Hematopoietic multipotent progenitor cell (in vitro differentiated cells): Measurements from ENCODE around the gene EIF2B4. TPM values are rescaled to one million over a fixed set of nuclear protein-coding genes. Genes with fewer than 3 reads are reported as not detected.
"Not testable (repeated sequence)": the region's sequence is repeated elsewhere in the genome, so short reads cannot be mapped to it uniquely, and the experiment has no call there.

ENCODE experiments used
- DNase-seq, 3 donors: peaks; one replicate each; pipeline ENCODE4 v3.0.0-alpha.2; 2011 to 2015; ENCODE audit warnings: low read depth in 2 of 3, low spot score in 2 of 3
- total RNA-seq: library from RNA; depleted of rRNA; stranded (reverse); fragments of >200 nt; gene quantifications from one replicate; pipeline ENCODE4 v1.2.3, GENCODE V29; 2012

The EIF2B4 gene
- total RNA-seq, 1 donor, result 27.2 TPM

DNA sequence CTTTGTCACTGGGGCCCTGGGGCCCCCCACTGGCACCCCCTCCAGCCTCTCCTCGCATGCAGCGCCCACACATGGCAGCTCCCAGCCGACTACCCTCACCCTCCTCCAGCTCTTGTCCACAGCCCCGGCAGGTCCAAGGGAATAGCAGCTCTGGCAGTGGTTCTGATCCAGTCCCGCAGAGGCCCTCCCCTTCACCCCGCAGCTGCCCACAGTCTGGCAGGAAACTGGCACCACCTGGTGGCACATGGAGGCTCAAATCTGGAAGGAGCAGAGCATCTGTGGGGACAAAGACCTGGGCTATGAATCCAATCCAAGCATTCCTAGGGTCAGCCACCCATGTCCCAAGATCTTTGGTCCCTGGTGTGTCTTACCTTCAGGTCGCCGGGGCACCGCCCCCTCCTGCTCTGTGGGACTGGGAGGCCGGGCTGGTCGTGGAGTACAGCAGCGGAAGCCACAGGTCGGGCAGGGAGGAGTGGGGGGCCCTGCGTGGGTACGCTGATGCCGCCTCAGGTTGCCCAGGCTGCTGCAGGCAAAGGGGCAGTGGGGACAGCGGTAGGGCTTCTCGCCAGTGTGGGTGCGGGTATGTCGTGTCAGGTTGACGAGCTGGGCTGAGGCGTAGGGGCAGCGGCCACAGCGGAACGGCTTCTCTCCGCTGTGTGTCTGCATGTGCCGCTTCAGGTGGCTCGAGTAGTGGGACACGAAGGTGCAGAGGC lies 8.1 kb upstream of the EIF2B4 start:
- peak in 1 of 3 donors; percentile 23 for DNase-seq

GRCh38 chr2:27377618-27378095 lies 7.5 kb upstream of the EIF2B4 start:
- DNase-seq, result no peak

GRCh38 chr2:27376866-27377617 lies 6.9 kb upstream of the EIF2B4 start:
- no peak for DNase-seq

DNA sequence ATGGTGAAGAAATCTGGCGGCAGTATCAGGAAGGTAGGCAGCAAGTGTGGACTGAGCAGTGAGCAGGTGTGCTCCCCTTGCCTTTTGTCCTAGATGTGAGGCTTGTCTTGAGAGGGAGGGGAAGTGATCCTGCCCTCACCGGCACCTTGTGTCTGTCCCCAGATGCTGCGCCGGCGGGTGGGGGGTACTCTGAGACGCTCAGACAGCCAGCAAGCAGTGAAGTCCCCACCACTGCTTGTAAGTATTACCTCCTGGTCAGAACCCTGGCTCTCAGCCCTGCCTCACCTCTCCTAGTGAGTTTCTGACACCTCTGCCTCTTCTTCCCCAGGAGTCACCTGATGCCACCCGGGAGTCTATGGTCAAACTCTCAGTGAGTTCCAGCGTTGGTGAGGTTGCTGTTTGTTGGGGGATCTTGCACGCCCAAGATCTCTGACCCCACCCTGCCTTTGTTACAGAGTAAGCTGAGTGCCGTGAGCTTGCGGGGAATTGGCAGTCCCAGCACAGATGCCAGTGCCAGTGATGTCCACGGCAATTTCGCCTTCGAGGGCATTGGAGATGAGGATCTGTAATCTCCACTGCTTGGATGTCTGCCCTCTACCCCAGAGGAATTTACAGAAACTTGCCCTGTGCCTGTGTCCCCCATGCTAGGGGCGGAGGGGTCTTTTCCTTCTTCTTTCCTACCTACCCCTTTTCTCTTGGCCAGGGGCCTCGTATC lies 6.2 kb upstream of the EIF2B4 start:
- DNase-seq, result no peak

- DNase-seq, result no peak
These were observed 5.5 kb upstream of the EIF2B4 start for GRCh38 chr2:27375513-27376099.

- DNase-seq, result no peak
These were observed 3.4 kb upstream of the EIF2B4 start for GRCh38 chr2:27373567-27373966.

- no peak for DNase-seq
These were observed 2.8 kb upstream of the EIF2B4 start for GRCh38 chr2:27372937-27373336.

DNA sequence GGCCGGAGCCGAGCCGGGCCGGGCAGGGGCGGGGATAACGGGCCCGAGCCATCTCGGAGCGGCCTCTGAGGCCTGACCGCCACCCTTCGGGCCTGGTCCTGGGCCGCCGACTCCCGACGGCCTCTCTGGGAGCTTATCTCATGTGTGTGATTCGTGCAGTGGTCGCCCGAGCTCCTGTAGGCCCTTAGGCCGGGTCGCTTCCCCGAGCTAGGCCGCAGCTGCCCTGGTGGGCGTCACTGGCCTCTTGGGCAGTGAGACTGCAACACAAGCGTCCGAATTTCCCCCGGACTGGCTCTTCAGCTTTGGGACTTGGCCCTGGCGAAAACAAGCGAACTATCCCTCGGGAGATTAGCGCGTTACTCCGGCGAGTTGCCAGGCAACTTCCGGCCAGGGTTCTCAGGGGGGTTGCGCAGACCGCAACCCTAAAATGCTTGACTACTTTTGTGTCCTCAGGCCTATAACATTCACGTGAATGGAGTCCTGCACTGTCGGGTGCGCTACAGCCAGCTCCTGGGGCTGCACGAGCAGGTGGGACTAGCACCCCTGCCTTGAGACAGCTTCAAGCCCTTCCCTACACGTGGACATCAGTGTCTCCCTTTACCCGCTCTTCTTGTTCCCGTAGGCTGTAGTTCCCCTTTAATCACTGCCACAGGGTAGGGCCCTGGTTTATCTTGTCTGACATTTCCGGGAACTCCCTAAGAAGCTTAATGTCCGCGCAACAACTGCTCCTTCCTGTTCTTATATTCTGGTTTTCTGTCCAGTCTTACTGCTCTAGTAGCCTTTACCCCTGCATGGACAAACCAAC lies 880 bp upstream of the EIF2B4 start:
- peak in 2 of 3 donors; percentile 36 to 56 for DNase-seq

DNA sequence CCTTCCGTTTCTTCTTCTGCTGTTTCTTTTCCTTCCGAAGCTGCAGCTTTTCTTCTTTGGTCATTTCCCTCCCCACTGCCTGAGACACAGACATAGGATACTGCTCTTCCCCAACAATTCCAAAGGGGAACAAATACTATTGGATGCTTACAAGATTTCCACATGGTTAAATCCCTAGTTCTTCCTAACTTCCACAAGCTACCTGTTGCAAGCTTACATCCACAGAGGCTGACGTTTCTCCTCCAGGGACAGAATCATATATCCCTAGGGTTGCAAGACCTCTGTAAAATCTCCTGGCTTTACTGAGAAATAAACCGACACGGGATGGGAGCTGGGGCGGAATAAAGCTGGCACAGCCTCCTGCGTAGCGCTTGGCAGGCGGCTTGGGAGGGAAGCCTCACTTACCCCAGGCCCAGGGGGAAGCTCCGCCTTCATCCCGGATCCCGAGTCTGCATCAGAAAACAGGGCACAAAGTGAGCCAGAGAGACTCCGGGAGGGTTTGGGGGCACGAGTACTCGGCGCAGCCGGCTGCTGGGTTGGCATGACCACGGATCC lies 590 bp downstream of the EIF2B4 start:
- no peak for DNase-seq

DNA sequence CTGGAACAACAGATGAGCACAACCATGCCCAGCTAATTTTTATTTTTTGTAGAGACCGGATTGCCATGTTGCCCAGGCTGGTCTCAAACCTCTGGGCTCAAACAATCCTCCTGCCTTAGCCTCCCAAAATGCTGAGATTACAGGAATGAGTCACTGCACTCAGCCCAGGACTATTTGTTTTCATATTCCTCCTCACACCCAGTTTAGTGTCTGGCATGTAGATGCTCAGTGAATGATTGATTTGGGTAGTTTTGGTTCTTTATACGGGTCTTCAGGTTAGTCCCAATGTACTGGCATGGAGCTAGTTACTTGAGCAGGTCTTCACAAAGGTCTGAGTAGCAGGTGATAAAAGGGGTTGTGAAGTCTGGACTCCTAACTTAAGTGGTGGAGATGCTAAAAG lies 6.2 kb downstream of the EIF2B4 start:
- no peak for DNase-seq

DNA sequence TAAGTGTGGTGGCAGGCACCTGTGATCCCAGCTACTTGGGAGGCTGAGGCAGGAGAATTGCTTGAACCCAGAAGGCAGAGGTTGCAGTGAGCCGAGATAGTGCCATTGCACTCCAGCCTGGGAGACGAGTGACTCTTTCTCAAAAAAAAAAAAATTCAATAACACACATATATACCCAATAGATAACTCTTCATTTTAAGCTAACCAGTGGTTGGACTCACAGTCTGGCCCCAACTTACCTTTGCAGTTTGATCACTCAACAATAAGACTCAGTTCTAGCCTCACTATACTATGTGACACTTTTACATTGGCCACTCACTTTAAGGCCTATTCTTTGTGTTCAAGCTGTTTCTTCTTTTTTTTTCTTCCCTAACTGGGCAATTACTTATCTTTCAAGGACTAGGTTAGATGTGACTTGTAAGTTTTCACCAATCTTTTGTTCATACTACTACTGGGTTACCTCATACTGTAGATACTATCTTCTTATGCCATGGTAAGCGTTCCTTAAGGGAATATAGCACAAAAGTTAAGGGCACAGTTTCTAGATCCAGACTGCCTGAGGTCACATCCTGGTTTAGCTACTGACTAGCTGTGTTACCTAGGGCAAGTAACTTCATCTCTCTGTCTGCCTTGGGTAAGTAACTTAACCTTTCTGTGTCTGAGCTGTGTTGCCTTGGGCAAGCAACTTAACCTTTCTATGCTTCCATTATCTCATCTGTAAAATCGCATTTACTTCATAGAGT lies 7.3 kb downstream of the EIF2B4 start:
- DNase-seq, result no peak

- peak; percentile 84 to 99 (median 99) for DNase-seq
These were observed 13.6 kb downstream of the EIF2B4 start, which contains the start of gene GTF3C2 for GRCh38 chr2:27356382-27357181. Gene GTF3C2, minus strand, starts transcription at chr2:27356764. Its CDS starts 13,210 bp downstream, at chr2:27343554.

- DNase-seq, result peak in 1 of 3 donors; percentile 60
These were observed 14.1 kb downstream of the EIF2B4 start for GRCh38 chr2:27356056-27356381.

DNA sequence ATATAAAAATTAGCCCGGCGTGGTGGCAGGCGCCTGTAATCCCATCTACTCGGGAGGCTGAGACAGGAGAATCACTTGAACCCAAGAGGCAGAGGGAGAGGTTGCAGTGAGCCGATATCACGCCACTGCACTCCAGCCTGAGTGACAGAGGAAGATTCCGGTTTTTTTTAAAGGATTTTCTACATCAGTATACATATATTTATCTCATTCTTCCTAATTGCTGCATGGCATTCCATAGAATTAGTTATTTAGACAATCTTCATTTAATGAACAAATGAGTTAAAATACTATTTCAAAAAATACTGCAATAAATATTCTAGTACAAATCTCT lies 15.6 kb downstream of the EIF2B4 start:
- DNase-seq, result no peak

DNA sequence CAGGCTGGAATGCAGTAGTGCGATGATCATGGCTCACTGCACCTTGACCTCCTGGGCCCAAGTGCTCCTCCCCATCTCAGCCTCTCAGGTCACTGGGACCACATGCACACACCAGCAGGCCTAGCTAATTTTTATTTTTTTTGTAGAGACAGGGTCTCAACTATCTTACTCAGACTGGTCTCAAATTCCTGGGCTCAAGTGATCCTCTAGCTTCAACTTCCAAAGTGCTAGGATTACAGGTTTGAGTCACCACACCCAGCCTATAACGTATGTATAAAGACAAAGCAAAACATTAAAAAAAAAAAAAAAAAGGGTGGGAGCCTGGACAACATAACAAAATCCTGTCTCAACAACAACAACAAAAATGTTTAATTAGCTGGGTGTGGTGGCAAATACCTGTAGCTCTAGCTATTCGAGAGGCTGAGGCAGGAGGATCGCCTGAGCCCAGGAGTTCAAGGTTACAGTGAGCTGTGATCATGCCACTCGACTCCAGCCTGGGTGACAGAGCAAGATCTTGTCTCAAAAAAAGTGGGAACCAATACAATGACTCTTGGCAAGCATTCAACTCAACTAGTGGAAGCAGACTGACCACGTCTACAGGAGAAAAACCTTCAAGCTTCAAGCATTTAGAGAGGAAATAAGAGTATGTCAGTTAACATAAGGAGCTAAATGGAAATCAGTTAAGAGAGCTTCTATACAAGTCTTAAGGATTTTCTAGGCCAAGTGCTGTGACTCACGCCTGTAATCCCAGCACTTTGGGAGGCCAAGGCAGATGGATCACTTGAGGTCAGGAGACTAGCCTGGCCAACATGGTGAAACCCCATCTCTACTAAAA lies 16.2 kb downstream of the EIF2B4 start:
- no peak for DNase-seq

DNA sequence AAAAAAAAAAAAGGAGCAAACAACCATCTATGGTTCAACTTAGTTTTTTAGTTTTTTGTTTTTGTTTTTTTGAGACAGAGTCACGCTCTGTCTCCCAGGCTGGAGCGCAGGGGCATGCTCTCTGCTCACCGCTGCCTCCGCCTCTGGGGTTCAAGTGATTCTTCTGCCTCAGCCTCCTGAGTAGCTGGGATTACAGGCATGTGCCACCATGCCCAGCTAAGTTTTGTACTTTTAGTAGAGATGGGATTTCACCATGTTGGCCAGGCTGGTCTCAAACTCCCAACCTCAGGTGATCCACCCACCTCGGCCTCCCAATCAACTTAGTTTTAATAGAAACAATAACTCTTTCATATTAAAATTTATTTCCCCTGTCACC lies 16.8 kb downstream of the EIF2B4 start:
- not testable (repeated sequence) for DNase-seq

DNA sequence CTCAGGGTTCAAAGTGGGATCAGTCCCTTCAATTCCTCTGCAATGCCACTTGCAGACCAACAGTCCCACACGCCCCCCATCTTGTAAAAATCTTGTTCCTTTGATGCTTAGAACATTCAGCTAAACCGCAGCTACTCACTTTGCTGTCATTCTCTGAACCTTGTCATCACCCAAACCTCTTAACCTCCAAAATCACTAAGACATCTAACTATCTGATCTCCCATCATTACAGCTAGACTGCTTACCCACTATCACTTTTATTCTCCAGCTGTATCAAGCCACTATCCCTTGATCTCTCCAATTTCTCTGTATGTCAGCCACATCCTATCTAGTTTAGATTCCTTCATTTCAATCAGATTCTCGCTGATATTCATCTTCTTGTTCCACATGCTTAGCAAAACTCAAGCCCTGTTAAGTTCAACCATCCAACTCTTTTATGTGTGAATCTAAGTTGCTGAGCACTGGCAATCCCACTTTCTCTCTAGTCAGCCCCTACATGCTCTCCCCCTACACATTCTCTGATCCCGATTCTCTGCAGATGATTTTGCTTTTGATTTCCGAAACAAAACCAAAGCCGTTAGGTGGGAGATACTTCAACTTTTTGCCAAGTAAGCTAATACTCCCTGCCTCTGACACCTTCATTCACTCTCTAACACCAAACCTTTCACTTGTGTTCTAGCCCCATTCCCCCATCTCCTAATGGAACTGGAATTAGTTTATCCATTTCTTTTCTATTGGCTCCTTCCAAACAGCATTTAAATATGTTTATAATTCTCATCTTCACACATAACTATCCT lies 18.1 kb downstream of the EIF2B4 start:
- DNase-seq, result no peak
